HCT116 (cell line): ENCODE results near the gene MAPKAPK5. TPM values are rescaled to one million over a fixed set of nuclear protein-coding genes. Genes with fewer than 3 reads are reported as not detected.

ENCODE experiments used
- ATAC-seq: fragments of 200-7000 bp; cut with Tn5 transposase; 2 replicates; pipeline ENCODE4 v1.9.1; 2020; ENCODE audit warnings: mild to moderate bottlenecking, moderate library complexity
- BruUV-seq: library from RNA; stranded (reverse); fragments of 400-500 nt; replicated peaks from 2 replicates; lab custom pipeline; 2021; lab: Mats Ljungman, UMichigan
- CTCF ChIA-PET: fragments of 300-600 bp; sonication (Branson Sonifier 250); formaldehyde crosslinking; loops from one replicate; lab custom pipeline; 2021; ENCODE audit warnings: antibody characterized with exemption; lab: Charles Lee
- POLR2A ChIA-PET: fragments of 300-600, 350-600 bp; sonication (Branson Sonifier 250); formaldehyde crosslinking; loops from one replicate; lab custom pipeline; 2021; ENCODE audit warnings: antibody characterized with exemption; lab: Charles Lee
- RAD21 ChIA-PET, 2 experiments: fragments of 300-600 bp; sonication (Branson Sonifier 250); formaldehyde crosslinking; loops; one replicate each; lab custom pipeline; 2023; ENCODE audit warnings: low total read pairs in 2 of 2; ENCODE audit not compliant: uncharacterized antibody in 2 of 2, unreplicated experiment in 2 of 2, low non-redundant PET in 1 of 2; lab: Charles Lee
- DNase-seq: peaks from one replicate; pipeline ENCODE4 v3.0.0-alpha.2; 2010; ENCODE audit warnings: low read depth, low spot score
- H2AFZ ChIP-seq: fragments of 200-600 bp; shearing (Covaris generic), sonication (generic); 2 replicates; pipeline ENCODE4 v1.6.1; 2017; ENCODE audit warnings: low read depth, mixed run types, mixed read lengths, antibody characterized with exemption, low read length; ENCODE audit not compliant: poor library complexity, severe bottlenecking
- H3K27ac ChIP-seq: 2 replicates; pipeline ENCODE4 v1.5.1; 2012; ENCODE audit warnings: low read depth, low read length
- H3K27me3 ChIP-seq: fragments of 200-600 bp; sonication (generic); 2 replicates; pipeline ENCODE4 v1.6.1; 2016; ENCODE audit warnings: mixed run types, low read length, mixed read lengths; ENCODE audit not compliant: insufficient read depth
- H3K36me3 ChIP-seq, 2 experiments: fragments of 200-500 bp in 1 of 2; fragments of 200-600 bp in 1 of 2; sonication (Bioruptor generic) in 1 of 2; sonication (generic) in 1 of 2; 2 replicates each; pipeline versions ENCODE4 v1.5.1 to v1.6.1; 2014 to 2016; ENCODE audit warnings: low read length in 2 of 2, inconsistent platforms in 1 of 2, mixed read lengths in 1 of 2, mixed run types in 1 of 2; ENCODE audit not compliant: insufficient read depth in 2 of 2, control insufficient read depth in 1 of 2
- H3K4me1 ChIP-seq, 2 experiments: fragments of 200-600 bp in 1 of 2; sonication (generic) in 1 of 2; 2 replicates each; pipeline versions ENCODE4 v1.5.1 to v1.6.1; 2012 to 2017; ENCODE audit warnings: low read length in 2 of 2, inconsistent platforms in 1 of 2, mild to moderate bottlenecking in 1 of 2, mixed read lengths in 1 of 2, mixed run types in 1 of 2, moderate library complexity in 1 of 2; ENCODE audit not compliant: insufficient read depth in 2 of 2, control insufficient read depth in 1 of 2
- H3K4me2 ChIP-seq: fragments of 200-600 bp; sonication (generic); 2 replicates; pipeline ENCODE4 v1.6.1; 2017; ENCODE audit warnings: mixed run types, low read length, mixed read lengths
- H3K4me3 ChIP-seq, 2 experiments: fragments of 200-600 bp in 1 of 2; sonication (generic) in 1 of 2; replicated peaks in 1 of 2; 2 replicates each; pipeline ENCODE4 v1.5.1; 2011 to 2016; ENCODE audit warnings: low read length in 2 of 2, control low read depth in 1 of 2, low read depth in 1 of 2, mild to moderate bottlenecking in 1 of 2, mixed read lengths in 1 of 2, mixed run types in 1 of 2
- H3K79me2 ChIP-seq: fragments of 200-600 bp; sonication (generic); 2 replicates; pipeline ENCODE4 v1.6.1; 2017; ENCODE audit warnings: mild to moderate bottlenecking, mixed run types, low read length, moderate library complexity, mixed read lengths; ENCODE audit not compliant: insufficient read depth
- H3K9ac ChIP-seq: fragments of 200-600 bp; sonication (generic); 2 replicates; pipeline ENCODE4 v1.6.1; 2016; ENCODE audit warnings: low read length, mixed read lengths
- H3K9me2 ChIP-seq: fragments of 200-600 bp; sonication (generic), shearing (Covaris generic); 2 replicates; pipeline ENCODE4 v1.6.1; 2017; ENCODE audit warnings: mixed run types, mild to moderate bottlenecking, moderate library complexity; ENCODE audit not compliant: insufficient read depth
- H3K9me3 ChIP-seq, 2 experiments: fragments of 200-500 bp in 1 of 2; fragments of 200-600 bp in 1 of 2; sonication (Bioruptor generic) in 1 of 2; sonication (generic) in 1 of 2; 2 replicates each; pipeline ENCODE4 v1.6.1; 2014 to 2017; ENCODE audit warnings: low read length in 2 of 2, mixed read lengths in 2 of 2, inconsistent platforms in 1 of 2, low read depth in 1 of 2, mild to moderate bottlenecking in 1 of 2, mixed run types in 1 of 2, moderate library complexity in 1 of 2; ENCODE audit not compliant: control insufficient read depth in 1 of 2, insufficient read depth in 1 of 2
- H4K20me1 ChIP-seq: fragments of 200-600 bp; sonication (generic), shearing (Covaris generic); 2 replicates; pipeline ENCODE4 v1.6.1; 2017; ENCODE audit warnings: mixed run types, mild to moderate bottlenecking, moderate library complexity; ENCODE audit not compliant: insufficient read depth
- ATF3 ChIP-seq: IDR thresholded peaks from 2 replicates; pipeline ENCODE4 v1.6.1; 2012
- CEBPB ChIP-seq: IDR thresholded peaks from 2 replicates; pipeline ENCODE4 v1.6.1; 2012; ENCODE audit warnings: low read depth
- CTCF ChIP-seq, 3 experiments: fragments of 200-600 bp in 1 of 3; sonication (generic) in 1 of 3; IDR thresholded peaks in 2 of 3; conservative IDR thresholded peaks in 1 of 3; 2 replicates each; pipeline ENCODE4 v1.5.1; 2012 to 2017; ENCODE audit warnings: low read depth in 2 of 3, low read length in 2 of 3, antibody characterized with exemption in 1 of 3, borderline replicate concordance in 1 of 3, control low read depth in 1 of 3, mild to moderate bottlenecking in 1 of 3, mixed read lengths in 1 of 3, mixed run types in 1 of 3, moderate library complexity in 1 of 3; ENCODE audit not compliant: insufficient read depth in 1 of 3
- EGR1 ChIP-seq: IDR thresholded peaks from 2 replicates; pipeline ENCODE4 v1.6.1; 2012; ENCODE audit warnings: low read depth
- EZH2 ChIP-seq: fragments of 200-600 bp; sonication (generic); IDR thresholded peaks from 2 replicates; pipeline ENCODE4 v1.6.1; 2017; ENCODE audit warnings: antibody characterized with exemption, mixed run types
- POLR2A ChIP-seq: IDR thresholded peaks from 2 replicates; pipeline ENCODE4 v1.7.0; 2011; ENCODE audit warnings: borderline replicate concordance; ENCODE audit not compliant: insufficient read depth, insufficient read length; ENCODE audit errors: extremely low read depth
- RAD21 ChIP-seq: IDR thresholded peaks from 2 replicates; pipeline ENCODE4 v1.6.1; 2012; ENCODE audit warnings: low read depth, mild to moderate bottlenecking
- REST ChIP-seq: IDR thresholded peaks from 2 replicates; pipeline ENCODE4 v1.6.1; 2012; ENCODE audit warnings: low read depth
- SP1 ChIP-seq: IDR thresholded peaks from 2 replicates; pipeline ENCODE4 v1.6.1; 2012; ENCODE audit warnings: low read depth
- ZBTB33 ChIP-seq: IDR thresholded peaks from 2 replicates; pipeline ENCODE4 v1.6.1; 2011; ENCODE audit warnings: mild to moderate bottlenecking, low read length, moderate library complexity; ENCODE audit not compliant: insufficient replicate concordance; ENCODE audit errors: extremely low read depth
- ZNF274 ChIP-seq: fragments of 200-500 bp; sonication (Bioruptor generic); IDR thresholded peaks from 2 replicates; pipeline ENCODE4 v1.6.1; 2014; ENCODE audit warnings: mild to moderate bottlenecking, low read depth, low read length, inconsistent platforms
- intact Hi-C: fragments of 100-400 bp; cut with micrococcal nuclease; formaldehyde crosslinking; loops from 2 replicates; pipeline ENCODE4 v1.10.0; 2022
- total RNA-seq: library from RNA; stranded (reverse); gene quantifications from one replicate; pipeline ENCODE4 v1.2.1, GENCODE V29; 2021; ENCODE audit not compliant: unreplicated experiment
- TF ChIP-seq, protein P1 (sequence below): IDR thresholded peaks from 2 replicates; pipeline ENCODE4 v1.6.1; 2012

Gene MAPKAPK5
- total RNA-seq, 1 experiment from 2014 or later: 57.9 TPM

DNA sequence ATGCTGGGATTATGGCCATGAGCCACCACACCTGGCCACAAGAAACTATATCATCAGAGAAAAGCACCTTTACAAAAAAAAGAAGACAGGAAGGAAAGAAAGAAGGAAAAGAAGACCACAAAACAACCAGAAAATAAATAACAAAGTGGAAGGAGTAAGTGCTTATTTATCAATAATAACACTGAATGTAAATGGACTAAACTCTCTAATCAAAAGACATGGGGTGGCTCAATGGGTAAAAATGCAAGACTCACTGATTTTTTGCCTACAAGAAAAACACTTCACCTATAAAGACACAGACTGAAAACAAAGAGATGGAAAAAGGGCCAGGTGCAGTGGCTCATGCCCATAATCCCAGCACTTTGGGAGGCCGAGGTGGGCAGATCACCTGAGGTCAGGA lies 65.7 kb downstream of the MAPKAPK5 start:
- ChIA-PET CTCF (no interaction called here), RAD21 (no interaction called here), POLR2A (no interaction called here)
- H3K4me3 ChIP-seq: no peak overlapping the region
- TF ChIP-seq REST (no peak), RAD21 (no peak), EZH2 (no peak), SP1 (no peak), CEBPB (no peak), ATF3 (no peak), CTCF (IDR thresholded peaks at IDR 0.05 in 2 of 3, conservative IDR thresholded peaks at IDR 0.05 in 1 of 3; ENCODE audit: borderline replicate concordance in 1 of 3, insufficient read depth in 1 of 3, low read depth in 2 of 3, low read length in 2 of 3) (no peak), EGR1 (no peak), POLR2A (no peak), ZBTB33 (no peak), ZNF274 (no peak)
- TF ChIP-seq, protein P1, sequence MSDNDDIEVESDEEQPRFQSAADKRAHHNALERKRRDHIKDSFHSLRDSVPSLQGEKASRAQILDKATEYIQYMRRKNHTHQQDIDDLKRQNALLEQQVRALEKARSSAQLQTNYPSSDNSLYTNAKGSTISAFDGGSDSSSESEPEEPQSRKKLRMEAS: no peak
- intact Hi-C loops: no loop called here
- H3K9me3 ChIP-seq: 0 out of 4 replicates have a peak, but pooled peaks cover 0 to 5% of the 10 kb centered on the region in 2 experiments
- no peaks in the 10 kb centered on the region for H4K20me1 ChIP-seq
- H2AFZ ChIP-seq: no peak overlapping the region
- no peak for ATAC-seq
- BruUV-seq: no TSS peak
- no peaks in the 10 kb centered on the region for H3K36me3 ChIP-seq
- no peaks in the 10 kb centered on the region for H3K9me2 ChIP-seq
- no peaks in the 10 kb centered on the region for H3K79me2 ChIP-seq
- H3K4me1 ChIP-seq: no peaks in the 10 kb centered on the region
- no peaks in the 10 kb centered on the region for H3K27me3 ChIP-seq
- H3K4me2 ChIP-seq: no peak overlapping the region
- DNase-seq: no peak
- no peak overlapping the region for H3K9ac ChIP-seq
- no peak overlapping the region for H3K27ac ChIP-seq
